Activated naive CD8-positive, alpha-beta T cell treated with anti-CD3 and anti-CD28 coated beads, Interleukin-2, amount 50 U/mL, for 24 hours (primary cell): ENCODE data around the gene FBXW7.

Experiments
- ATAC-seq: fragments of 150-1000 bp; cut with Tn5 transposase; one replicate; pipeline ENCODE4 v1.10.0; 2021
- DNase-seq: peaks from one replicate; pipeline ENCODE4 v3.0.0; 2021
- H3K27ac Mint-ChIP-seq: one replicate; pipeline ENCODE4 v1.8.0; 2021; ENCODE audit warnings: mild to moderate bottlenecking, mixed read lengths
- H3K27me3 Mint-ChIP-seq: one replicate; pipeline ENCODE4 v1.8.0; 2021; ENCODE audit warnings: mixed read lengths
- H3K36me3 Mint-ChIP-seq: one replicate; pipeline ENCODE4 v1.8.0; 2021; ENCODE audit warnings: low read depth, mixed read lengths
- H3K4me1 Mint-ChIP-seq: one replicate; pipeline ENCODE4 v1.8.0; 2021; ENCODE audit warnings: mixed read lengths
- H3K4me3 Mint-ChIP-seq: one replicate; pipeline ENCODE4 v1.8.0; 2021; ENCODE audit warnings: mild to moderate bottlenecking, moderate library complexity, mixed read lengths
- H3K9me3 Mint-ChIP-seq: one replicate; pipeline ENCODE4 v1.8.0; 2021; ENCODE audit warnings: mixed read lengths

The FBXW7 gene

GRCh38 chr4:152328582-152328981 is 207.3 kb downstream of the FBXW7 start:
- no peak overlapping the region for H3K4me3 Mint-ChIP-seq
- no peaks in the 10 kb centered on the region for H3K27me3 Mint-ChIP-seq
- H3K27ac Mint-ChIP-seq, result no peak overlapping the region
- no peaks in the 10 kb centered on the region for H3K9me3 Mint-ChIP-seq
- DNase-seq (no peak), ATAC-seq (no peak)
- H3K4me1 Mint-ChIP-seq, result peaks cover 17% of the 10 kb centered on the region
- peaks cover 53% of the 10 kb centered on the region for H3K36me3 Mint-ChIP-seq

GRCh38 chr4:152327606-152328453 is 208.1 kb downstream of the FBXW7 start:
- Mint-ChIP-seq H3K4me3 (no peak overlapping the region), H3K4me1 (peaks cover 17% of the 10 kb centered on the region), H3K9me3 (no peaks in the 10 kb centered on the region), H3K36me3 (peaks cover 56% of the 10 kb centered on the region), H3K27me3 (no peaks in the 10 kb centered on the region), H3K27ac (no peak overlapping the region)
- no peak for DNase-seq
- ATAC-seq, result no peak

- DNase-seq (no peak), ATAC-seq (no peak)
- H3K27me3 Mint-ChIP-seq, result no peaks in the 10 kb centered on the region
- peaks cover 54% of the 10 kb centered on the region for H3K36me3 Mint-ChIP-seq
- H3K4me1 Mint-ChIP-seq, result peaks cover 17% of the 10 kb centered on the region
- no peak overlapping the region for H3K27ac Mint-ChIP-seq
- H3K9me3 Mint-ChIP-seq, result no peaks in the 10 kb centered on the region
- H3K4me3 Mint-ChIP-seq, result no peak overlapping the region
Observed at GRCh38 chr4:152325831-152326230, 210.1 kb downstream of the FBXW7 start.

- Mint-ChIP-seq H3K9me3 (no peaks in the 10 kb centered on the region), H3K4me1 (peaks cover 12% of the 10 kb centered on the region), H3K27ac (no peak overlapping the region), H3K4me3 (no peak overlapping the region), H3K27me3 (no peaks in the 10 kb centered on the region), H3K36me3 (peaks cover 41% of the 10 kb centered on the region)
- ATAC-seq (no peak), DNase-seq (no peak)
Observed at GRCh38 chr4:152323221-152323620, 212.7 kb downstream of the FBXW7 start.

GRCh38 chr4:152322656-152323055 is 213.2 kb downstream of the FBXW7 start:
- Mint-ChIP-seq H3K4me3 (no peak overlapping the region), H3K27me3 (no peaks in the 10 kb centered on the region), H3K27ac (no peak overlapping the region), H3K9me3 (no peaks in the 10 kb centered on the region), H3K4me1 (peaks cover 6% of the 10 kb centered on the region), H3K36me3 (peaks cover 35% of the 10 kb centered on the region)
- ATAC-seq (no peak), DNase-seq (no peak)

GRCh38 chr4:152321923-152322322 is 214.0 kb downstream of the FBXW7 start:
- Mint-ChIP-seq H3K9me3 (no peaks in the 10 kb centered on the region), H3K4me3 (no peak overlapping the region), H3K4me1 (no peaks in the 10 kb centered on the region), H3K27ac (no peak overlapping the region), H3K36me3 (peaks cover 29% of the 10 kb centered on the region), H3K27me3 (no peaks in the 10 kb centered on the region)
- ATAC-seq, result no peak
- no peak for DNase-seq

GRCh38 chr4:152321398-152321797 is 214.5 kb downstream of the FBXW7 start:
- H3K36me3 Mint-ChIP-seq, result peaks cover 29% of the 10 kb centered on the region
- DNase-seq (no peak), ATAC-seq (no peak)
- no peak overlapping the region for H3K27ac Mint-ChIP-seq
- H3K4me3 Mint-ChIP-seq, result no peak overlapping the region
- no peaks in the 10 kb centered on the region for H3K9me3 Mint-ChIP-seq
- H3K27me3 Mint-ChIP-seq, result no peaks in the 10 kb centered on the region
- no peaks in the 10 kb centered on the region for H3K4me1 Mint-ChIP-seq

- no peak for ATAC-seq
- Mint-ChIP-seq H3K4me1 (no peaks in the 10 kb centered on the region), H3K27me3 (no peaks in the 10 kb centered on the region), H3K36me3 (peaks cover 4% of the 10 kb centered on the region), H3K4me3 (no peak overlapping the region), H3K27ac (no peak overlapping the region), H3K9me3 (no peaks in the 10 kb centered on the region)
- no peak for DNase-seq
Observed at GRCh38 chr4:152316969-152317368, 218.9 kb downstream of the FBXW7 start.

GRCh38 chr4:152310257-152310656 is 225.6 kb downstream of the FBXW7 start:
- no peaks in the 10 kb centered on the region for H3K9me3 Mint-ChIP-seq
- no peaks in the 10 kb centered on the region for H3K27me3 Mint-ChIP-seq
- H3K27ac Mint-ChIP-seq, result no peak overlapping the region
- no peaks in the 10 kb centered on the region for H3K36me3 Mint-ChIP-seq
- DNase-seq, result no peak
- no peaks in the 10 kb centered on the region for H3K4me1 Mint-ChIP-seq
- H3K4me3 Mint-ChIP-seq, result no peak overlapping the region
- no peak for ATAC-seq

GRCh38 chr4:152309418-152309817 is 226.5 kb downstream of the FBXW7 start:
- H3K4me3 Mint-ChIP-seq, result no peak overlapping the region
- DNase-seq, result no peak

GRCh38 chr4:152308951-152309350 is 226.9 kb downstream of the FBXW7 start:
- Mint-ChIP-seq H3K27ac (no peak overlapping the region), H3K4me1 (no peaks in the 10 kb centered on the region), H3K36me3 (no peaks in the 10 kb centered on the region), H3K27me3 (no peaks in the 10 kb centered on the region), H3K4me3 (no peak overlapping the region), H3K9me3 (no peaks in the 10 kb centered on the region)
- ATAC-seq (no peak), DNase-seq (no peak)

More at GRCh38 chr4:152309418-152309817, 226.5 kb downstream of the FBXW7 start:
- no peak for ATAC-seq
- Mint-ChIP-seq H3K27ac (no peak overlapping the region), H3K36me3 (no peaks in the 10 kb centered on the region), H3K9me3 (no peaks in the 10 kb centered on the region), H3K4me1 (no peaks in the 10 kb centered on the region), H3K27me3 (no peaks in the 10 kb centered on the region)

GRCh38 chr4:152307669-152308068 is 228.2 kb downstream of the FBXW7 start:
- no peak overlapping the region for H3K4me3 Mint-ChIP-seq
- no peak for ATAC-seq
- no peaks in the 10 kb centered on the region for H3K27me3 Mint-ChIP-seq
- H3K36me3 Mint-ChIP-seq, result no peaks in the 10 kb centered on the region
- H3K4me1 Mint-ChIP-seq, result no peaks in the 10 kb centered on the region
- no peak overlapping the region for H3K27ac Mint-ChIP-seq
- no peaks in the 10 kb centered on the region for H3K9me3 Mint-ChIP-seq
- DNase-seq, result no peak

GRCh38 chr4:152306541-152306940 is 229.4 kb downstream of the FBXW7 start:
- Mint-ChIP-seq H3K4me1 (no peaks in the 10 kb centered on the region), H3K4me3 (no peak overlapping the region), H3K27ac (no peak overlapping the region), H3K36me3 (no peaks in the 10 kb centered on the region), H3K27me3 (no peaks in the 10 kb centered on the region), H3K9me3 (no peaks in the 10 kb centered on the region)
- no peak for DNase-seq
- no peak for ATAC-seq

- H3K9me3 Mint-ChIP-seq, result no peaks in the 10 kb centered on the region
Observed at GRCh38 chr4:152304220-152304619, 231.7 kb downstream of the FBXW7 start.

GRCh38 chr4:152301381-152301780 is 234.5 kb downstream of the FBXW7 start:
- Mint-ChIP-seq H3K27ac (no peak overlapping the region), H3K27me3 (no peaks in the 10 kb centered on the region), H3K4me1 (no peaks in the 10 kb centered on the region), H3K36me3 (no peaks in the 10 kb centered on the region), H3K4me3 (no peak overlapping the region), H3K9me3 (no peaks in the 10 kb centered on the region)
- ATAC-seq (no peak), DNase-seq (no peak)

More at GRCh38 chr4:152304220-152304619, 231.7 kb downstream of the FBXW7 start:
- ATAC-seq, result no peak
- no peaks in the 10 kb centered on the region for H3K36me3 Mint-ChIP-seq
- H3K4me1 Mint-ChIP-seq, result no peaks in the 10 kb centered on the region
- no peaks in the 10 kb centered on the region for H3K27me3 Mint-ChIP-seq
- no peak overlapping the region for H3K27ac Mint-ChIP-seq
- H3K4me3 Mint-ChIP-seq, result no peak overlapping the region
- DNase-seq, result no peak
